CD14-positive monocyte (primary cell): ENCODE results near the gene CACNA1G. TPM values are rescaled to one million over a fixed set of nuclear protein-coding genes. Genes with fewer than 3 reads are reported as not detected.

Experiments used
- DNase-seq, 3 donors: peaks; one replicate each; pipeline ENCODE4 v3.0.0-alpha.2; 2011 to 2022
- H2AFZ ChIP-seq: 2 replicates; pipeline ENCODE4 v1.6.0; 2012; ENCODE audit warnings: mild to moderate bottlenecking, low read depth, low read length, inconsistent platforms; ENCODE audit not compliant: insufficient read depth, poor library complexity, severe bottlenecking
- H3K27ac ChIP-seq, 2 donors: 1 replicate in 1 of 2; 2 replicates in 1 of 2; pipeline ENCODE4 v1.5.1; 2012 to 2013; ENCODE audit warnings: low read length in 2 of 2, control low read depth in 1 of 2, inconsistent platforms in 1 of 2, low read depth in 1 of 2, mild to moderate bottlenecking in 1 of 2
- H3K27me3 ChIP-seq, 2 donors: one replicate each; pipeline versions ENCODE4 v1.6.0 to v1.6.1; 2011 to 2013; ENCODE audit warnings: low read length in 2 of 2; ENCODE audit not compliant: control insufficient read depth in 2 of 2, insufficient read depth in 2 of 2
- H3K36me3 ChIP-seq, 2 donors: replicated peaks in 1 of 2; 1 replicate in 1 of 2; 2 replicates in 1 of 2; pipeline versions ENCODE4 v1.5.1 to v1.6.1; 2012 to 2013; ENCODE audit warnings: low read length in 2 of 2, control low read depth in 1 of 2, inconsistent platforms in 1 of 2, mild to moderate bottlenecking in 1 of 2; ENCODE audit not compliant: insufficient read depth in 2 of 2, control insufficient read depth in 1 of 2
- H3K4me1 ChIP-seq, 2 donors: 1 replicate in 1 of 2; 2 replicates in 1 of 2; pipeline versions ENCODE4 v1.5.1 to v1.6.1; 2012 to 2013; ENCODE audit warnings: low read length in 2 of 2, control low read depth in 1 of 2, inconsistent platforms in 1 of 2, mild to moderate bottlenecking in 1 of 2, moderate library complexity in 1 of 2; ENCODE audit not compliant: insufficient read depth in 2 of 2, control insufficient read depth in 1 of 2
- H3K4me2 ChIP-seq: replicated peaks from 2 replicates; pipeline ENCODE3; 2012; ENCODE audit warnings: low read length, moderate library complexity, mild to moderate bottlenecking; ENCODE audit not compliant: poor library complexity, severe bottlenecking; ENCODE audit errors: extremely low read depth
- H3K4me3 ChIP-seq, 3 experiments: fragments of 200-600 bp in 1 of 3; sonication (generic) in 1 of 3; replicated peaks in 1 of 3; 1 replicate in 2 of 3; 2 replicates in 1 of 3; pipeline ENCODE4 v1.5.1; 2011 to 2013; ENCODE audit warnings: low read length in 3 of 3, mild to moderate bottlenecking in 3 of 3, control low read depth in 2 of 3, low read depth in 2 of 3, inconsistent platforms in 1 of 3, moderate library complexity in 1 of 3
- H3K79me2 ChIP-seq: 2 replicates; pipeline ENCODE4 v1.6.0; 2012; ENCODE audit warnings: mild to moderate bottlenecking, control low read depth, inconsistent platforms, low read length, moderate library complexity; ENCODE audit not compliant: insufficient read depth
- H3K9ac ChIP-seq: 2 replicates; pipeline ENCODE4 v1.6.0; 2017; ENCODE audit warnings: low read length, mild to moderate bottlenecking; ENCODE audit not compliant: insufficient read depth, poor library complexity, severe bottlenecking
- H3K9me3 ChIP-seq, 2 donors: replicated peaks in 1 of 2; 1 replicate in 1 of 2; 2 replicates in 1 of 2; pipeline versions ENCODE4 v1.5.1 to v1.6.1; 2012 to 2013; ENCODE audit warnings: low read length in 2 of 2, control low read depth in 1 of 2; ENCODE audit not compliant: control insufficient read depth in 1 of 2, insufficient read depth in 1 of 2
- H4K20me1 ChIP-seq: 2 replicates; pipeline ENCODE4 v1.6.0; 2012; ENCODE audit warnings: mild to moderate bottlenecking, low read length, control low read depth, moderate library complexity; ENCODE audit not compliant: insufficient read depth
- H3K27ac Mint-ChIP-seq, 7 donors: one replicate each; pipeline ENCODE4 v1.8.0; 2020; ENCODE audit warnings: mild to moderate bottlenecking in 7 of 7, mixed read lengths in 7 of 7, moderate library complexity in 6 of 7, inconsistent platforms in 2 of 7
- H3K27me3 Mint-ChIP-seq, 3 donors: one replicate each; pipeline ENCODE4 v1.8.0; 2021 to 2022; ENCODE audit warnings: low read depth in 3 of 3, mild to moderate bottlenecking in 3 of 3, mixed read lengths in 3 of 3, moderate library complexity in 3 of 3, inconsistent platforms in 1 of 3
- H3K36me3 Mint-ChIP-seq, 2 donors: one replicate each; pipeline ENCODE4 v1.8.0; 2020; ENCODE audit warnings: mixed read lengths in 2 of 2, inconsistent platforms in 1 of 2, mild to moderate bottlenecking in 1 of 2
- H3K4me1 Mint-ChIP-seq: one replicate; pipeline ENCODE4 v1.8.0; 2020; ENCODE audit warnings: mild to moderate bottlenecking, mixed read lengths
- H3K4me3 Mint-ChIP-seq, 2 donors: one replicate each; pipeline ENCODE4 v1.8.0; 2020; ENCODE audit warnings: mild to moderate bottlenecking in 2 of 2, mixed read lengths in 2 of 2, moderate library complexity in 1 of 2
- H3K9me3 Mint-ChIP-seq, 7 donors: one replicate each; pipeline ENCODE4 v1.8.0; 2020 to 2022; ENCODE audit warnings: mixed read lengths in 7 of 7, mild to moderate bottlenecking in 6 of 7, moderate library complexity in 6 of 7, inconsistent platforms in 2 of 7
- WGBS: methylation state at CpG from one replicate; pipeline ENCODE4 v1.1.5; 2013; ENCODE audit warnings: missing lambda C conversion rate; ENCODE audit not compliant: insufficient coverage; 5-methylcytosine and 5-hydroxymethylcytosine counted together
- intact Hi-C, 2 donors: fragments of 100-400 bp; cut with micrococcal nuclease; formaldehyde crosslinking; loops; one replicate each; pipeline versions ENCODE4 v1.15.0 to v1.15.1; 2023
- polyA plus RNA-seq, 3 donors: library from polyadenylated mRNA; depleted of rRNA in 1 of 3; unstranded in 2 of 3; stranded (reverse) in 1 of 3; fragments of 300-500 nt in 2 of 3; fragments of >200 nt in 1 of 3; fragmentation: Illumina TruSeq in 2 of 3; gene quantifications; 1 replicate in 2 of 3; 2 replicates in 1 of 3; pipeline ENCODE4 v1.2.3, GENCODE V29; 2012 to 2021
- TF ChIP-seq, protein P1 (sequence below): fragments of 200-600 bp; IDR thresholded peaks from one replicate; pipeline ENCODE4 v1.8.0; 2022; ENCODE audit warnings: antibody characterized with exemption, mild to moderate bottlenecking

The CACNA1G gene
- polyA plus RNA-seq, 3 donors: 0.03 TPM; not detected in 2

DNA sequence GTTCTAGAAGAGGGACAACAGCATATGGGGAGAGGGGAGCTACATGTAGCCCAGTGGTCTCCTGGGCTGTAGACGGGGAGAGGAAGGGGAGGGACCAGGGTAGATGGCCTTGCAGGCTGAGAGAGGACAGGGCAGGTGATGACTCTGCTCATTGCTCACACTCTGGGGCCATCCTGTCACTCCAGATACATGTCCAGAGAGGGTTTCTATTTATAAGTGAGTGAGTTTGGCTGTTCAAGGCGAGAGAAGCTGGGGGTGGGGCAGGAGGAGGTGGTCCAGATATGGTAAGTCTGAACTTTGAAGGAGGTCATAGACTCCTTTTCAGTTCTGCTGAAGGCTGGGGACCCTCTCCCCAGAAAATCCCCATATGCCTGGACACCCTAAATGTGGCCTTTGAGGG lies 22.2 kb downstream of the CACNA1G start:
- WGBS: 67% methylated on average over 1 of the region's 2 CpGs
- intact Hi-C loops: no loop called here
- TF ChIP-seq, protein P1, sequence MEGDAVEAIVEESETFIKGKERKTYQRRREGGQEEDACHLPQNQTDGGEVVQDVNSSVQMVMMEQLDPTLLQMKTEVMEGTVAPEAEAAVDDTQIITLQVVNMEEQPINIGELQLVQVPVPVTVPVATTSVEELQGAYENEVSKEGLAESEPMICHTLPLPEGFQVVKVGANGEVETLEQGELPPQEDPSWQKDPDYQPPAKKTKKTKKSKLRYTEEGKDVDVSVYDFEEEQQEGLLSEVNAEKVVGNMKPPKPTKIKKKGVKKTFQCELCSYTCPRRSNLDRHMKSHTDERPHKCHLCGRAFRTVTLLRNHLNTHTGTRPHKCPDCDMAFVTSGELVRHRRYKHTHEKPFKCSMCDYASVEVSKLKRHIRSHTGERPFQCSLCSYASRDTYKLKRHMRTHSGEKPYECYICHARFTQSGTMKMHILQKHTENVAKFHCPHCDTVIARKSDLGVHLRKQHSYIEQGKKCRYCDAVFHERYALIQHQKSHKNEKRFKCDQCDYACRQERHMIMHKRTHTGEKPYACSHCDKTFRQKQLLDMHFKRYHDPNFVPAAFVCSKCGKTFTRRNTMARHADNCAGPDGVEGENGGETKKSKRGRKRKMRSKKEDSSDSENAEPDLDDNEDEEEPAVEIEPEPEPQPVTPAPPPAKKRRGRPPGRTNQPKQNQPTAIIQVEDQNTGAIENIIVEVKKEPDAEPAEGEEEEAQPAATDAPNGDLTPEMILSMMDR: no peak
- H3K36me3 ChIP-seq: no peaks in the 10 kb centered on the region
- H3K36me3 Mint-ChIP-seq: no peaks in the 10 kb centered on the region
- DNase-seq: no peak
- no peaks in the 10 kb centered on the region for H3K4me1 ChIP-seq
- H3K4me2 ChIP-seq: no peak overlapping the region
- no peaks in the 10 kb centered on the region for H3K4me1 Mint-ChIP-seq
- H3K79me2 ChIP-seq: no peaks in the 10 kb centered on the region
- no peaks in the 10 kb centered on the region for H3K9me3 ChIP-seq
- H3K27ac Mint-ChIP-seq: no peak overlapping the region
- H4K20me1 ChIP-seq: no peaks in the 10 kb centered on the region
- H3K27me3 ChIP-seq: no peaks in the 10 kb centered on the region
- H3K9ac ChIP-seq: no peak overlapping the region
- H2AFZ ChIP-seq: no peak overlapping the region
- H3K4me3 Mint-ChIP-seq: no peak overlapping the region
- peaks cover 18 to 27% (median 22%) of the 10 kb centered on the region in 3 donors for H3K27me3 Mint-ChIP-seq
- H3K9me3 Mint-ChIP-seq: peaks cover 0 to 1% (median 0%) of the 10 kb centered on the region in 7 donors
- no peak overlapping the region for H3K4me3 ChIP-seq
- no peak overlapping the region for H3K27ac ChIP-seq

DNA sequence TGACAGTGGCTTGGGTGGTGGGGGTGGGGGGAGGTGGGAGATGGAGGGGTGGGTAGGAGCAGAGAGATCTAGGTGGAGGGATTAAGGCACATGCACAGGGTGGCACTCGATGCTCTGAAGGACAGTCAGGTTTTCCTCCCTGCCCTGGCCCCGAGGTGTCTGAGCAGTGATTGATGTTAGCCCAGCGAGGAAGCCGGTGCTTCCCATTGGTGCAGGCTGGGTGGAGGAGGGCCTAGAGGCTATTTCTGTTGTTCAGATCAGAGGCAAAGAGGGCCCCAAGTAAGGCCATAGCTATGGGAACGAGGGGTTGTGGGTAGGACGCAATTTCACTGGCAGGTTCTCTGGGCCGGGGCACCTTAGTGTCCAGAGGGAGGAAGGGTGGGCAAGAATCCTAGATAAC lies 23.1 kb downstream of the CACNA1G start:
- Histone ChIP-seq H3K79me2 (no peaks in the 10 kb centered on the region), H4K20me1 (no peaks in the 10 kb centered on the region), H3K4me3 (no peak overlapping the region), H3K36me3 (no peaks in the 10 kb centered on the region), H3K4me1 (no peaks in the 10 kb centered on the region), H3K27ac (no peak overlapping the region), H3K9me3 (no peaks in the 10 kb centered on the region), H3K9ac (no peak overlapping the region), H3K27me3 (no peaks in the 10 kb centered on the region), H3K4me2 (no peak overlapping the region), H2AFZ (no peak overlapping the region)
- Mint-ChIP-seq H3K4me1 (no peaks in the 10 kb centered on the region), H3K9me3 (peaks cover 0 to 1% (median 0%) of the 10 kb centered on the region in 7 donors), H3K27me3 (peaks cover 17 to 27% (median 22%) of the 10 kb centered on the region in 3 donors), H3K36me3 (no peaks in the 10 kb centered on the region), H3K4me3 (no peak overlapping the region), H3K27ac (no peak overlapping the region)
- WGBS: 63% methylated on average over 6 of the region's 7 CpGs
- DNase-seq: no peak
- intact Hi-C loops: no loop called here
- TF ChIP-seq, protein P1: no peak
